Measurements from ENCODE around the gene CYP2D6. TPM values are rescaled to one million over a fixed set of nuclear protein-coding genes. Genes with fewer than 3 reads are reported as not detected.
"Not testable (repeated sequence)": the region's sequence is repeated elsewhere in the genome, so short reads cannot be mapped to it uniquely, and the experiment has no call there.

The CYP2D6 gene
- polyA plus RNA-seq, 3 donors = 4.5 TPM; not detected in 2

GRCh38 chr22:42138972-42139371 is 8.4 kb upstream of the CYP2D6 start:
- Histone ChIP-seq H3K4me2 (replicated peaks; ENCODE audit: extremely low read depth, low read length, poor library complexity, severe bottlenecking) (no peak overlapping the region), H3K9me3 (replicated peaks in 1 of 2; ENCODE audit: control insufficient read depth in 1 of 2, insufficient read depth in 1 of 2, low read length in 2 of 2) (peaks cover 0 to 6% of the 10 kb centered on the region in 2 donors), H3K27me3 (ENCODE audit: control insufficient read depth in 2 of 2, insufficient read depth in 2 of 2, low read length in 2 of 2) (no peaks in the 10 kb centered on the region), H3K27ac (ENCODE audit: low read depth in 1 of 2, low read length in 2 of 2) (no peak overlapping the region), H3K36me3 (replicated peaks in 1 of 2; ENCODE audit: control insufficient read depth in 1 of 2, insufficient read depth in 2 of 2, low read length in 2 of 2) (no peaks in the 10 kb centered on the region), H3K79me2 (ENCODE audit: insufficient read depth, low read length) (no peaks in the 10 kb centered on the region), H2AFZ (ENCODE audit: insufficient read depth, low read depth, low read length, poor library complexity, severe bottlenecking) (no peak overlapping the region), H3K4me3 (replicated peaks in 1 of 3; ENCODE audit: low read depth in 2 of 3, low read length in 3 of 3) (no peak overlapping the region), H3K4me1 (ENCODE audit: control insufficient read depth in 1 of 2, insufficient read depth in 2 of 2, low read length in 2 of 2) (no peaks in the 10 kb centered on the region), H4K20me1 (ENCODE audit: insufficient read depth, low read length) (no peaks in the 10 kb centered on the region), H3K9ac (ENCODE audit: insufficient read depth, low read length, poor library complexity, severe bottlenecking) (no peak overlapping the region)
- intact Hi-C loops (cut with micrococcal nuclease) = no loop called here
- H3K4me3 Mint-ChIP-seq = no peak overlapping the region
- H3K27me3 Mint-ChIP-seq (ENCODE audit: low read depth in 3 of 3) = peaks cover 0 to 7% (median 3%) of the 10 kb centered on the region in 3 donors
- peaks cover 2 to 5% (median 3%) of the 10 kb centered on the region in 7 donors for H3K9me3 Mint-ChIP-seq
- no peak for DNase-seq
- H3K36me3 Mint-ChIP-seq = peaks cover 0 to 7% of the 10 kb centered on the region in 2 donors
- TF ChIP-seq, protein P1, sequence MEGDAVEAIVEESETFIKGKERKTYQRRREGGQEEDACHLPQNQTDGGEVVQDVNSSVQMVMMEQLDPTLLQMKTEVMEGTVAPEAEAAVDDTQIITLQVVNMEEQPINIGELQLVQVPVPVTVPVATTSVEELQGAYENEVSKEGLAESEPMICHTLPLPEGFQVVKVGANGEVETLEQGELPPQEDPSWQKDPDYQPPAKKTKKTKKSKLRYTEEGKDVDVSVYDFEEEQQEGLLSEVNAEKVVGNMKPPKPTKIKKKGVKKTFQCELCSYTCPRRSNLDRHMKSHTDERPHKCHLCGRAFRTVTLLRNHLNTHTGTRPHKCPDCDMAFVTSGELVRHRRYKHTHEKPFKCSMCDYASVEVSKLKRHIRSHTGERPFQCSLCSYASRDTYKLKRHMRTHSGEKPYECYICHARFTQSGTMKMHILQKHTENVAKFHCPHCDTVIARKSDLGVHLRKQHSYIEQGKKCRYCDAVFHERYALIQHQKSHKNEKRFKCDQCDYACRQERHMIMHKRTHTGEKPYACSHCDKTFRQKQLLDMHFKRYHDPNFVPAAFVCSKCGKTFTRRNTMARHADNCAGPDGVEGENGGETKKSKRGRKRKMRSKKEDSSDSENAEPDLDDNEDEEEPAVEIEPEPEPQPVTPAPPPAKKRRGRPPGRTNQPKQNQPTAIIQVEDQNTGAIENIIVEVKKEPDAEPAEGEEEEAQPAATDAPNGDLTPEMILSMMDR (IDR thresholded peaks at IDR 0.05) = no peak
- peak overlapping the region in 1 of 7 donors; percentile 20 for H3K27ac Mint-ChIP-seq
- WGBS (ENCODE audit: insufficient coverage) = 89% methylated on average over 1 of the region's 2 CpGs
- H3K4me1 Mint-ChIP-seq = no peaks in the 10 kb centered on the region

DNA sequence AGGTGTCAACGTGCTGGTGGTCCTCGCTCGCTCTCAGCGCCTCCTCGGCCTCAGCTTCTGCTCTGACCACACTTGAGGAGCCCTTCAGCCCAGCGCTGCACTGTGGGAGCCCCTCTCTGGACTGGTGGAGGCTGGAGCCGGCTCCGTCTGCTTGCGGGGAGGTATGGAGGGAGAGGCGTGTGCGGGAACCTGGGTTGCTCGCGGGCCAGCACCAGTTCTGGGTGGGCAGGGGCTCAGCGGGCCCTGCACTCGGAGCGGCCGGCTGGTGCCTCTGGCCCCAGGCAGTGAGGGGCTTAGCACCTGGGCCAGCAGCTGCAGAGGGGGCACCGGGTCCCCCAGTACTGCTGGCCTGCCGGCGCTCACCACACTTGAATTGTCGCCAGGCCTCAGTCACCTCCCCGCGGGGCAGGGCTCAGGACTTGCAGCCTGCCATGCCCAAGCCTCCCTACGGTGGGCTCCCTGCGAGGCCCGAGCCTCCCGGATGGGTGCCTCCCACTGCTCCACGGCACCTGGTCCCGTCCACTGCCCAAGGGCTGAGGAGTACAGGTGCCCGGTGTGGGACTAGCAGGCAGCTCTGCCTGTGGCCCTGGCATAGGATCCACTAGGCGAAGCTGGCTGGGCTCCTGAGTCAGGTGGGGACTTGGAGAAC is 7.6 kb upstream of the CYP2D6 start:
- peaks cover 2 to 5% (median 3%) of the 10 kb centered on the region in 7 donors for H3K9me3 Mint-ChIP-seq
- Histone ChIP-seq H3K4me2 (replicated peaks; ENCODE audit: extremely low read depth, low read length, poor library complexity, severe bottlenecking) (no peak overlapping the region), H3K4me1 (ENCODE audit: control insufficient read depth in 1 of 2, insufficient read depth in 2 of 2, low read length in 2 of 2) (no peaks in the 10 kb centered on the region), H3K27me3 (ENCODE audit: control insufficient read depth in 2 of 2, insufficient read depth in 2 of 2, low read length in 2 of 2) (no peaks in the 10 kb centered on the region), H3K4me3 (replicated peaks in 1 of 3; ENCODE audit: low read depth in 2 of 3, low read length in 3 of 3) (no peak overlapping the region), H3K79me2 (ENCODE audit: insufficient read depth, low read length) (no peaks in the 10 kb centered on the region), H3K27ac (ENCODE audit: low read depth in 1 of 2, low read length in 2 of 2) (no peak overlapping the region), H3K36me3 (replicated peaks in 1 of 2; ENCODE audit: control insufficient read depth in 1 of 2, insufficient read depth in 2 of 2, low read length in 2 of 2) (no peaks in the 10 kb centered on the region), H2AFZ (ENCODE audit: insufficient read depth, low read depth, low read length, poor library complexity, severe bottlenecking) (no peak overlapping the region), H4K20me1 (ENCODE audit: insufficient read depth, low read length) (no peaks in the 10 kb centered on the region), H3K9ac (ENCODE audit: insufficient read depth, low read length, poor library complexity, severe bottlenecking) (no peak overlapping the region), H3K9me3 (replicated peaks in 1 of 2; ENCODE audit: control insufficient read depth in 1 of 2, insufficient read depth in 1 of 2, low read length in 2 of 2) (peaks cover 0 to 6% of the 10 kb centered on the region in 2 donors)
- intact Hi-C loops (cut with micrococcal nuclease) = no loop called here
- DNase-seq = no peak
- peaks cover 0 to 7% of the 10 kb centered on the region in 2 donors for H3K36me3 Mint-ChIP-seq
- H3K4me3 Mint-ChIP-seq = no peak overlapping the region
- WGBS (ENCODE audit: insufficient coverage) = 96% methylated on average over 19 of the region's 31 CpGs
- no peaks in the 10 kb centered on the region for H3K4me1 Mint-ChIP-seq
- H3K27ac Mint-ChIP-seq = no peak overlapping the region
- TF ChIP-seq, protein P1 (IDR thresholded peaks at IDR 0.05) = no peak
- H3K27me3 Mint-ChIP-seq (ENCODE audit: low read depth in 3 of 3) = peaks cover 0 to 13% (median 7%) of the 10 kb centered on the region in 3 donors

- H3K27me3 Mint-ChIP-seq (ENCODE audit: low read depth in 3 of 3) = peaks cover 2 to 20% (median 5%) of the 10 kb centered on the region in 3 donors
- H3K9me3 Mint-ChIP-seq; H3K4me3 ChIP-seq (replicated peaks in 1 of 3; ENCODE audit: low read depth in 2 of 3, low read length in 3 of 3): not testable (repeated sequence)
Measured at GRCh38 chr22:42135688-42136087, 5.1 kb upstream of the CYP2D6 start.

More at GRCh38 chr22:42135688-42136087, 5.1 kb upstream of the CYP2D6 start:
- H3K79me2 ChIP-seq (ENCODE audit: insufficient read depth, low read length); H3K27me3 ChIP-seq (ENCODE audit: control insufficient read depth in 2 of 2, insufficient read depth in 2 of 2, low read length in 2 of 2); H4K20me1 ChIP-seq (ENCODE audit: insufficient read depth, low read length); H2AFZ ChIP-seq (ENCODE audit: insufficient read depth, low read depth, low read length, poor library complexity, severe bottlenecking); H3K36me3 Mint-ChIP-seq; H3K36me3 ChIP-seq (replicated peaks in 1 of 2; ENCODE audit: control insufficient read depth in 1 of 2, insufficient read depth in 2 of 2, low read length in 2 of 2); DNase-seq; H3K4me1 ChIP-seq (ENCODE audit: control insufficient read depth in 1 of 2, insufficient read depth in 2 of 2, low read length in 2 of 2); H3K27ac Mint-ChIP-seq; H3K9ac ChIP-seq (ENCODE audit: insufficient read depth, low read length, poor library complexity, severe bottlenecking); H3K4me2 ChIP-seq (replicated peaks; ENCODE audit: extremely low read depth, low read length, poor library complexity, severe bottlenecking); H3K4me3 Mint-ChIP-seq; H3K9me3 ChIP-seq (replicated peaks in 1 of 2; ENCODE audit: control insufficient read depth in 1 of 2, insufficient read depth in 1 of 2, low read length in 2 of 2); H3K27ac ChIP-seq (ENCODE audit: low read depth in 1 of 2, low read length in 2 of 2); intact Hi-C loops (cut with micrococcal nuclease); H3K4me1 Mint-ChIP-seq: not testable (repeated sequence)
- no CpG with 5 or more reads among the region's 4 CpGs for WGBS (ENCODE audit: insufficient coverage)

All from CD14-positive monocyte (primary cell).